HL-60 (cell line): ENCODE results near the gene TENM4.

ENCODE experiments used
- CTCF ChIP-seq: IDR thresholded peaks from one replicate; pipeline ENCODE4 v1.5.1; 2011; ENCODE audit warnings: low read length, control low read depth, inconsistent platforms; ENCODE audit not compliant: insufficient read depth
- GABPA ChIP-seq: IDR thresholded peaks from 2 replicates; pipeline ENCODE4 v1.6.1; 2012; ENCODE audit warnings: low read depth
- REST ChIP-seq: IDR thresholded peaks from 2 replicates; pipeline ENCODE4 v1.6.1; 2012; ENCODE audit warnings: low read depth; ENCODE audit not compliant: insufficient replicate concordance
- SPI1 ChIP-seq: IDR thresholded peaks from 2 replicates; pipeline ENCODE4 v1.6.1; 2012; ENCODE audit warnings: low read depth, mild to moderate bottlenecking, borderline replicate concordance

- TF ChIP-seq CTCF = no peak
- TF ChIP-seq SPI1 = peak; percentile 35; the same call in 1 of the 2 replicates
- TF ChIP-seq REST = no peak
- TF ChIP-seq GABPA = no peak
Measured at GRCh38 chr11:79159657-79160450, 281.0 kb downstream of the TENM4 start.
